GM10847 (cell line): ENCODE data around the gene PSMD3.

ENCODE experiments used
- POLR2A ChIP-seq: IDR thresholded peaks from 2 replicates; pipeline ENCODE4 v1.6.1; 2011; ENCODE audit not compliant: insufficient read length; ENCODE audit errors: extremely low read depth

Gene PSMD3

DNA sequence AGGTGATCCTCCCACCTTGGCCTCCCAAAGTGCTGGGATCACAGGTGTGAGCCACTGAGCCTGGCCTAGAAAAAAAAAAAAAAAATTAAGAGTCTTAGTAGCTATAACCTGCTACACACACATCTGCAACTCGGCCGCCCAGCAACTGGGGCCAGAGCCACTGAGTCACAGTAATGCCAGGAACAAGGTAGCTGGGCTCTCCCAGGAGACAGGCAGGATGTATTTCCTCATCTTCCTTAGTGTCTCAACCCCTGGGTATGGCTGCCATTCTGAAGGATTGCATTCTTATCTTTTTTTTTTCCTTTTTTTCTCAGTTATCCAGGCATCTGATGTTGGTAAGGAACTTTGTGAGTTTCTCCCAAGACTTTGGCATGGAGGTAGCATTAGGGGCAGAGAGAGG lies 7.1 kb upstream of the PSMD3 start:
- no peak for TF ChIP-seq POLR2A

DNA sequence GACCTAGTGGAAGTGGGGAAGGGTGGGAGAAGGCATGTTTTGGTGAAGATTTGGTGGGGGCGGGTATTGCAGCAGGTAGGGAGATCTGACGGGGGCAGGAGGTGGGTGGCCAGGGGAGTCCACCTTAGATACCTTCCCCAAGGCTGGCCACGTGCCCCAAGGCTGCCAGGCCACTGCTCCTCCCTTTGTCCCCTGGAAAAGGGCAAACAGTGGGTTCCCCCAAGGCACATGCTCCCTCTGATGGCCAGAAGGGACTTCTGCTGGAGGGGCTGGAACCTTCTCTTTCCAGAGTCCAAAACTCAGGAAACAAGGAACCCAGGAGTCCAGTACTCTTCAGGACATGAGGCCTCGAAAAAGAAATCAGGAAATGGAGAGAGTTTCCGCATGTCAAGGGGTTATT lies 6.2 kb upstream of the PSMD3 start:
- TF ChIP-seq POLR2A, result no peak

DNA sequence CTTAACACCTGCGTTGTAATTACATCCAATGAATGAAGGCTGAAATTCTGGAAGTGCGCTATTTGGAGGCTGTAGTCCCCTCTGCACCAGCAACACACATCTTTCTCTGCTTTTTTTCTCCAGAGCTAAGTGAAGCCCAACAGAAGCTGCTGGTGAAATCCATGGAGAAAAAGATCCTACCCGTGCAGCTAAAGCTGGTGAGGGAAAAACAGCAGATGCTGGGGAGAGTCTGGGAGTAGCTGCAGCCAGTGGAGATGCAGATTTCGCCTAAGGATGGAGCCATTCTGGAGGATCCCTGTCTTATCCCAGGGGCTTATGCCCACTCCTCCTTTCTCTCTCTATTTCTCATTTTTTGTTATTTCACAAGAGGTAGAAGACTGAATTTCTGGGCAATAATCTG lies 4.8 kb upstream of the PSMD3 start:
- no peak for TF ChIP-seq POLR2A

DNA sequence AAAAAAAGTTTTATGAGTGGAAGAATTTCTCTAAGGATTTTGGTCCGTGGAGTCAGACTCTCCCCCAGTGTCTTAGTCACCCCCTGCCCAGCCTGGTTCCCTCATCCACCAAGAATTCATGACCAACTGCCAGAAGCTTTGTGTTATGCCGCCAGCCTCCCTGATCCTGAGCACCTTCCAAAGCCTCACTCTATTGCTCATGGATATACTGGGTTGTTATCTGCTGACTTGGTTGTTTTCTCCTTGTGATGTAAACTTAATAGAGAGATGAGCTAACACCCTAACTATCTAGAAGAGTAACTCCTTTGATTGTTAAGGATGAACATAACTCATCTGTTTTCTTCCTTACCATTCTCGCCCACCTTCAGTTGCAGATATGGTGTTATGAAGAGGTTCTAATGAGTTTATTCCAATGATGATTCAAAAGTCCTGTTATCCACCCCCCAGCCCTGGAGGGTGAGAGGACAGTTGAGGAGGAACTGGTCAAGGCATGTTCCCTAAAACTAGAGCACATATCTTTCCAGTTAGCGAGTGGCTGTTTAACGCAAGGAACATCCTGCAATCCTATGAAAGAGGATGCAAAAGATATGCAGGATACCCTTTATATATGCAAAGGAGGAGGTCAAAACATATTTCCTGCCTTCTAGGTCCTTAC lies 1.5 kb upstream of the PSMD3 start:
- TF ChIP-seq POLR2A, result no peak

DNA sequence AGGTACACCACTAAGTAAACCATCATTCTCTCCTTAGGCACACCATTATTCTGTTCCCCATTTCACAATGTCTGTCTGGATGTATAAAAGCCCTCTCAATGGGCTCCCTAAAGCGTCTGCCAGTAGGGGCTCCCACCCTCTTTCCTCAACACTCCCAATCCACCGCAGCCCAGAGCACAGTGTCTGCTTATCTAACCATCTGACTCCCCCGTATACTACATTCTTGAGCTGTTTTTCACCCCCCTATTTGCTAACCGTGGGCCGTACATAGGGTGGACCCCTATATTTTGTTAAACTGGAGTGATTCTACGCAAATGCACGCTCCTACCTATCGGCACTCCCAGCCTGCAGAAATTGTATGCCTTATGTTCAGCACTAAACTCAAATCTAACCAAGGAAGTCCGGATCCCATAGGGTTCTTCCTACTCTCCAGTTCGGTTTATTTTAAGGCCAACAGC lies 685 bp upstream of the PSMD3 start:
- TF ChIP-seq POLR2A, result no peak

DNA sequence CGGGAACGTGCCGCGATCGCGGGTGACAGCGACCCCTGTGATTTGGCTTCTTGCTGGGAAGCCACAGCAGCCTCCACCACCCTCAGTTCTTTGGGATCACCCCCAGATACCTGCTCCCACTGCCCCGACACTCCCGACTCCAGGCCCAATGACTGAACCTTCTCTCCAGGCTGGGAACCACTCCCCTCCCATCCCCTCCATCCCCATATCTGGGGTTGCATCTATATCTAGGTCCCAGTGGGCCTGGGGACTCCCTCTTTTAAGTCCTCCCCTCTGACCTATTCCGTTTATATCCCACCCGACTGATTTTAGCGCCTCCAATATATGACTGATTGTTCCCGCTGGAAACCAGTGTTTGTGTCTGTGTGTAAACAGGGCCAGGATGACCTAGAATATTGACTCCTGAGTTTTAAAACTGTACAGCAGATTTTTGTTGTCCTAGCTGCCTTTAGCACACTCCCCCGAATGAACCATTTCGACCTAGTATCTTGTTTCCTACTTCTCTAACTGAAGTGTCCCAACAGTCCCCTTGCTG lies 667 bp downstream of the PSMD3 start:
- TF ChIP-seq POLR2A, result no peak

DNA sequence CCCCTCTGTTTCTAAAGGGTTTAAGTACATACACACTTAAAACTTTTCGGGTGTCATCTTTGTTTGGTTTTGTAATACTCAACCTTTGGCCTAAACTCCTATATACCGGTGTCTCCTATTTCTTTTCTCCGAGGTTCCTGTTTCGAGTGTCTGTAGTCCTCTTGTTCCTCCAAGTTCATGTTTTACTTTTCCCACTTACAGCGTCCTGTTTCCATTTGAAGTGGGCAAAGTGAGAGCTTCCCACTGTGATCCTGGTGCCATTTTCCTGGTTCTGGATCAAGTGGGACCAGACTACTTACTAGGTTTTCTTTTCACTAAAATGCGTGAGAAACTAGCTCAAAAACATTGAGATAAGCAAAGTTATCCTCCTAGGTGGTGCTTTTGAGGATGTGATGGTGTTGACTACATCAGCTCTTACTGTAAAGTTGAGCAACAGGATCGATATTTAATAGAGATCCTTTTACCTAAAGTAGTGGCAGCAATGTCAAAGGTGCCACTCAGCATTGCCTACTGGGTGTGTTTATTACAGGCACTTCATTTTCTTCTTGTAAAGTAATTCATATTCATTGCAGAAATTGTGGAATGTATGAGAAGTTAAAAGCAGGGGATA lies 1.3 kb downstream of the PSMD3 start:
- TF ChIP-seq POLR2A, result no peak

DNA sequence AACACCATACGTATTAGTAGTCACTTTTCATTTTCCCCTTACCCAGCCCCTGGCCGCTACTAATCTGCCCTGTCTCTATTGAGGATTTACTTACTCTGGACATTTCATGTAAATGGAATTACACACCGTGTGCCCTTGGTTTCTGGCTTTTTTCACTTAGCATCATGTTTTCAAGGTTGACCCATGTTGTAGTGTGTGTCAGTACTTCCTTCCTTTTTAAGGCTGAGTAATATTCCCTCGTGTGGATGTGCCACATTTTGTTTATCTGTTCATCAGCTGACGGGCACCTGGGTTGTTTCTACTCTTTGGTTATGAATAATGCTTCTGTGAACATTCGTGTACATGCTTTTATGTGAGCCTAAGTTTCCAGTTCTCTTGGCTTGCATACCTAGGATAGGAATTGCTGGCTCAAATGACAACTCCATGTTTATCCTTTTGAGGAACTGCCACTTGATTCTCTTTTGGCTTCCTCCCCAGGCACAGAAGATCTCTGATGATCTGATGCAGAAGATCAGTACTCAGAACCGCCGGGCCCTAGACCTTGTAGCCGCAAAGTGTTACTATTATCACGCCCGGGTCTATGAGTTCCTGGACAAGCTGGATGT lies 7.7 kb downstream of the PSMD3 start:
- TF ChIP-seq POLR2A, result no peak

DNA sequence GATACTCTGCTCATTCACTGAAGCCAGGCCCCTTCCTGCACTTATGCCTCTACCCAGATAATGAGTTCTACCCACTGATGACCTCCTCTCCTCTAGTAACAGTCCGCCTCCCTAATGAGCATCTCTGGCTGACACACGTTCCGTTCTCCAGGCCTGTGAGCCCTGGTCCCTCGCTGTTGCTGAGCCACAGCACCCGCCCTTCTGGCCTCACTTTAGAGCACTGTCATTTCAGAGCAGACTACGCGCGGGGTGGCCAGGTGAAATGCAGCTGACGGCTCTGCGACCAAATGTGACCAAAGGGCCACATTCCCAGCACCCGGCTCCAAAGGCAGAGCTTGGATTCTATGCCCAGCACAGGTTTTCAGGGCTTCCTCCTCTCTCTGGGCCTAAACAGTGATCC lies 13.8 kb downstream of the PSMD3 start:
- no peak for TF ChIP-seq POLR2A

DNA sequence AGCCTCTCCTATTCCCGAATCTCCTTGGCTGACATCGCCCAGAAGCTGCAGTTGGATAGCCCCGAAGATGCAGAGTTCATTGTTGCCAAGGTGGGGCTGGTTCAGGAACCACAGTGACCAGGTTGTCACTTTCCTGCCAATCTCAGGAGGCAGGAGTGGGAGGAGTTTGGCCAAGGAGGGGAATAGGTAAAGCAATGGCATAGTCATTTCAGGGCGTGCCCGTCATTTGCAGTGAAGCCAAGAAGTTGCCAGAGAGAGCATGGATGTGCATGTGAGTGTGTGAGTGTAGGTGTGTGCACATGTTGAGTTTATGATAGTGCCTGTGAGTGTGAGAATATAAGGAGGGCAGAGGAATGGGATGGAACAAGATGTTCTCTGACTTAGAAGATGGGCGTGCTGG lies 14.8 kb downstream of the PSMD3 start:
- no peak for TF ChIP-seq POLR2A

DNA sequence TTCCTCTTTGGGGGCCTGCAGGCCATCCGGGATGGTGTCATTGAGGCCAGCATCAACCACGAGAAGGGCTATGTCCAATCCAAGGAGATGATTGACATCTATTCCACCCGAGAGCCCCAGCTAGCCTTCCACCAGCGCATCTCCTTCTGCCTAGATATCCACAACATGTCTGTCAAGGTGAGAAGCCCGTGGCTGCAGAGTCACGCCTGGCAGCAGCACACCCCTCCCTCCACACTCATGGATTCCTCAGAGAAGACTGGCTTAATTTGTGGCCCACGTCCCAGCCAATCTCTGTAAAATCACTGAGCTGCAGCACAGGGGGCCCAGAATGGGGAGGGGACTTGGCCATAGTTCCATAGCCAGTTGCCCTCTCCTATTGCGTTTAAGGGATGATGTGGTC lies 15.6 kb downstream of the PSMD3 start:
- TF ChIP-seq POLR2A, result no peak

DNA sequence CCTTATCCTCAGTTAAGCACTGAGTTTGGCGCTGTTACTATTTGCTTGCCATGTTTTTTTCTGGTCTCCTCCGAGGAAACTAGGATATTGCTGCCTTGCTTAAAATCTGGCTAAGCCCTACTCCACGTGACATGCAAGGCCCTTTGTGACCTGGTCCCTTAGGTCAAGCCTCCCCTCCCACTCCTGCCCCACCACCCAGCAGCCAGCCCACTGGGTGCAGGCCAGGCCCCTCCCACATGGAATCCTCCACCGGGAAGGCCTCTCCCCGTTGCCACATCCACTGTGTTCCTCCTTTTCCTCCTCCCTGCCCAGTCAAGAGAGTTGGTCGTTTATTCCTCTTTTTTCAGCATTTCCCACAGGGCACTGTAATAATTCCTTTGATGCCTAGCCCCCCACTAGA lies 16.2 kb downstream of the PSMD3 start:
- TF ChIP-seq POLR2A, result no peak

DNA sequence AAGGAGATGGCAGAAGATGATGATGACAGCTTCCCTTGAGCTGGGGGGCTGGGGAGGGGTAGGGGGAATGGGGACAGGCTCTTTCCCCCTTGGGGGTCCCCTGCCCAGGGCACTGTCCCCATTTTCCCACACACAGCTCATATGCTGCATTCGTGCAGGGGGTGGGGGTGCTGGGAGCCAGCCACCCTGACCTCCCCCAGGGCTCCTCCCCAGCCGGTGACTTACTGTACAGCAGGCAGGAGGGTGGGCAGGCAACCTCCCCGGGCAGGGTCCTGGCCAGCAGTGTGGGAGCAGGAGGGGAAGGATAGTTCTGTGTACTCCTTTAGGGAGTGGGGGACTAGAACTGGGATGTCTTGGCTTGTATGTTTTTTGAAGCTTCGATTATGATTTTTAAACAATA lies 16.9 kb downstream of the PSMD3 start:
- no peak for TF ChIP-seq POLR2A

DNA sequence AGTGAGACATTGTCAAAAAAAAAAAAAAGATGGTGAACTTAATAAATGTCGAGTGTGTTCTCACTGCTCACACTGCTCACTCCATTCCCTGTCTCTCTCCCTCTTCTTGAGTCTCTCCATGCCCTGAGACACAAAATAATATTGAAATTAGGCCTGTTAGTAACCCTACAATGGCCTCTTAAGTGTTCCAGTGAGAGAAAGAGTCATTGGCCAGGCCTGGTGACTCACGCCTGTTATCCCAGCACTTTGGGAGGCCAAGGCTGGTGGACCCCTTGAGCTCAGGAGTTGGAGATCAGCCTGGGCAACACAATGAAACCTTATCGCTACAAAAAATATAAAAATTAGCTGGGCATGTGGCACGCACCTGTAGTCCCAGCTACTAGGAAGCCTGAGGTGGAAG lies 18.5 kb downstream of the PSMD3 start:
- no peak for TF ChIP-seq POLR2A

DNA sequence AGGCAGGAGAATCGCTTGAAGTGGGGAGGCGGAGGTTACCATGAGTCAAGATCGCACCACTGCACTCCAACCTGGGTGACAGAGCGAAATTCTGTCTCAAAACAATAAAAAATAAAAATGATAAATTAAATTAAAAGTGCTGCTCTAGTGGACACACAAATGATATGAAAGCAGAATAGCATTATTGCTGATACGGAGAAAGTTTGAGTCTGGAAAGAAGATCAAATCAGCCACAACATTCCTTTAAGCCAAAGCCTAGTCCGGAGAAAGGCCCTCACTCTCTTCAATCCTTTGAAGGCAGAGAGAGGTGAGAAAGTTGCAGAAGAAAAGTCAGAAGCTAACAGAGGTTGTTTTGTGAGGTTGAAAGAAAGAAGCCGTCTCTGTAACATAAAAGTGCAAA lies 19.6 kb downstream of the PSMD3 start:
- no peak for TF ChIP-seq POLR2A

DNA sequence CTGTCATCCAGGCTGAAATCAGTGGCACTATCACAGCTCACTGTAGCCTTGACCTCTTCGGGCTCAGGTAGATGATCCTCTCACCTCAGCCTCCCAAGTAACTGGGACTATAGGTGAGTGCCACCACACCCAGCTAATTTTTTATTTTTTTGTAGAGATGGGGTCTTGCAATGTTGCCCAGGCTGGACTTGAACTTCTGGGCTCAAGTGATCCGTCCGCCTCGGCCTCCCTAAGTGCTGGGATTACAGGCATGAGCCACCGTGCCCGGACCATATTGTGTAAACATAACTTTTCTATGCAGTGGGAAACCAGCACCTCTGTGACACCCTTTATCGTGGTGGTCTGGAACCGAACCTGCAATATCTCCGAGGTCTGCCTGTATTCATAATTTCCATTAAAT lies 23.5 kb downstream of the PSMD3 start:
- no peak for TF ChIP-seq POLR2A
